SIG-M5 treated with dmso at 0.1 percent for 504 hours (cell line): ENCODE data around the gene TENM3.
"Not testable (repeated sequence)": the region's sequence is repeated elsewhere in the genome, so short reads cannot be mapped to it uniquely, and the experiment has no call there.

ENCODE experiments used
- DNase-seq: peaks from one replicate; lab custom pipeline; 2025; ENCODE audit not compliant: unreplicated experiment; lab: John Stamatoyannopoulos, UW

The TENM3 gene

DNA sequence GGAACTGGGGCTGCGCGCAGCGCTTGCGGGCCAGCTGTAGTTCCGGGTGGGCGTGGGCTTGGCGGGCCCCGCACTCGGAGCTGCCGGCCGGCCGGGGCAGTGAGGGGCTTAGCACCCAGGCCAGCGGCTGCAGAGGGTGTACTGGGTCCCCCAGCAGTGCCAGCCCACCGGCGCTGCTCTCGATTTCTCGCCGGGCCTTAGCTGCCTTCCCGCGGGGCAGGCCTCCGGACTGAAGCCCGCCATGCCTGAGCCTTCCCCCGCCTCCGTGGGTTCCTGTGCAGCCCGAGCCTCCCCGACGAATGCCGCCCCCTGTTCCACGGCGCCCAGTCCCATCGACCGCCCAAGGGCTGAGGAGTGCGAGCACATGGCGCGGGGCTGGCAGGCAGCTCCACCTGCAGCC, 143.4 kb downstream of the TENM3 start:
- DNase-seq, result not testable (repeated sequence)

DNA sequence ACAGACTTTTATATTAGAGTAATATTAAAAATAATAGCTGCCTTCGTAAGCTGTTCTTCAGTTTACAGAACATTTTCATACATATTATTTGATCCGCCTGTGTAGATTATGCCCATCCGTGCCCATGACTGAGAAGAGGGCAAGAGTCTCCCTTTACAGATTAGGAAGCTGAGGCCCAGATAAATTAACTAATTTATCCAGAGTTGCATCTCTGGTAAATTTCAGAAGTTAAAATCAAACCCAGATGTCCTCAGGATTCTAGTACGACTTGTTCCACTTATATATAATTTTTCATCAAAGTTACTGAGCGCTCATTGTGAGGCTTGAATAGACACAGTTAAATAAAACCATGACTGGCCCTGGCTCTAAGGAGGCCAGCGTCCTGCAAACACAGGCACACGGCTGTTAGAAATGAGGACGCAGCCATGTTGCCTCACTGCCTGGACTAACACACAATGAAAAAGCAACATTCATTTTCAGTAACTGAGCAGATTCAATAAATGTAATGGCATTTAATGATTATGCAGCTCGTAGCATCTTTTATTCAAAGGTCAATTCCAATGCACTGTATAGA, 148.0 kb downstream of the TENM3 start:
- DNase-seq, result no peak

DNA sequence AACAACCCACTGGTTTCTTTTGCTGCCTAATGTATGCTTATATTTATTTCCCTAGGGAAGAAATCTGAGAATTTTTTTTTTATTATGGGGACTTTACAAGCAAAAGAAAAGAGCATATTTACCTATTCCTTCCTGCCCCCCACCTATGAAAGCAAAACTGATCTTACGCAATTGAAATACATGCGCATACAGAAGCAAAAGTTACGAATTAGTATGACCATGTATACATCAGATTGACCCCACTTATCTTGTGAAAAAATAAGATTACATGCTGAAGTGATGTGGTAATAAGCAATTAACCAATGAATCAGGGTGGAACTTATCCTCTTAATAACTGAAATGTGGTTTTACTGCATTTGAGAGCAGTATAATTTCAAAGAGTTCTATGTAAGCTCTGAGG, 151.0 kb downstream of the TENM3 start:
- no peak for DNase-seq

DNA sequence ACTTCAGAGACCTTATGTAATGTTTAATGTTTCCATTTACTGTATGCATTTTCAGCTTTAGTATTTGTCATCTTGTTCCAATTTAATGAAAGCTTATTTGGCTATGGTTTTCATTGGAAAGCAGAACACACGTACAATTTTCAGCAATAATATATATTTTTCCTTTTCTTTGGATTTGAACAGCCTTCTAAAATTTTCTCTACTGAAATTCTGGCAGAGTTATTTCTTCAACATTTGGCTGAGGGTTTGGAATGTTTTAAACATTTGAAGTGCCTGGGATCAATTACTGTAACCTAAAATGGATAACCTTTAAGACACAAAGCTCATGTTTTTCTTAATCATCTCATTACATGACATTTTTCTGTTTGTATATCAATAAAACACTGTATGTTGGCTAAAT, 156.9 kb downstream of the TENM3 start:
- DNase-seq, result no peak

DNA sequence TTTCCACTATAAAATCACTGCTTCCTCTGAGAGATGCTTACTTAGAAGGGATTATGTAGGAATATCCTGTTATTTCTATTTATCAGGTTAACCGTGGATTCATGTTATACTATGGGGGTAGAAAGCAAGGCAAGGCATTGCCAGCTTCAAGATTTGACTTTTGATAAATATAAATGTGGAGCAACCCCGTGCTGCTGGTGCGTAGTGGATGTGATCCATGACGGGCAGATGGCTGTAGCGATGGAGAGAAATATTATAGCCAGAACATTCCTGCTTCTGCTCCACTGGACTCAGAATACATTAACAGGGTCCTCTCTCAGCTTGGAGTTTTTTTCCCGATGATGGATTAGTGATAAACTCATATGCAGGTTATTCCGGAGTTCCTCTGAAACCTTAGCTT, 157.6 kb downstream of the TENM3 start:
- no peak for DNase-seq

DNA sequence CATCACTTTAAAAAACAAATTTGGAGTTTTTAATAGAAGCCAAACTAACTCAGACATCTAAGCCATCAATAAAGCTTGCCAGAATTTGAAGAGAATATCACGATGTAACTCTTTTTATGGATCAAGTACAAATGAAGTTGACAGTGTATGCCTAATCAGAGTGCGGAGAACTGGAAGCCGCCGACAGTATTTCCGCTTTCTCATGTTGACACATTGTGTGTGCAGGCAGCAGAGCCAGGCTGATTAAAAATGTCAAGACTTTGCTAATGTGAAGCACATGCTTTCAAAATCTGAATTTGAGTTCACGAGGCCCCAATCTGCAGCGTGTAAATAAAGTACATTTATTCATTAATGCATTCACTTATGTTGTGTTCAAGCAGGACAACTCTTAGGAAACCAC, 161.2 kb downstream of the TENM3 start:
- no peak for DNase-seq

DNA sequence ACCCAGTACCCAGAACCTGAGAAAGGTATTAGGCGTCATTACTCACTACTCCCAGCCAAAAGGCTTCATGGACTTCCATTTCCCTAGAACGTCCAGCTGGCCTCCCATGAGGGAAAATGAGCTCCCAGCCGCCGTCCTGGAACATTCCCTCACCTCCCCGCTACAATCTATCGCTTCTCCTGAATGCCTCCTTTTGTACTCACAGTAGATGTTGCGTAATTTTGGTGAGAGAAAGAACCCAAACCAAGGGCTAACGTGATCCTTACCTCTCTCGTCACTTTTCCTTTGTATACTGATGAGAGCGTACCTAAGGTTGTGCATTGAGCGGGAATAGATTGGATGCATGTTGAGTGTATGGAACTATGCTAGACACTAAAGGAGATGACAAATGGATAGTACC, 161.9 kb downstream of the TENM3 start:
- no peak for DNase-seq

DNA sequence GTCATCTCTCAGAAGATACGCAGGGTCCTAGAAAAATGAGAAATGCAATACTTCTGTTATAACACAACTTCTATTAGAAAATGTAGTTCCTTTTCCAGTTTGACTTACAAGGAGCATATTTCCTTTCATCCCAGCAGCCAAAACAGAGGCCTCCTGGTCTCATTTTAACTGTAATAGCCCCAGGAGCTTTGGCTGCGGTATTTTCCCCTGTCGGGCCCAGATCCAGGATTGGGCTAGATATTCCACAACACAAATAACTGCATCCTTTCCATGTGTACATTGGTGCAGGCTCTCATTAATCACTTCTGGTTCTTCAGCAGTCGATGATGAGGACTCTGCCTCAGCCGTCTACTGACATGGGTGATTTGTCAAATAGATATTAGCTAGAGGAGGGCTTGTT, 166.1 kb downstream of the TENM3 start:
- DNase-seq, result no peak

DNA sequence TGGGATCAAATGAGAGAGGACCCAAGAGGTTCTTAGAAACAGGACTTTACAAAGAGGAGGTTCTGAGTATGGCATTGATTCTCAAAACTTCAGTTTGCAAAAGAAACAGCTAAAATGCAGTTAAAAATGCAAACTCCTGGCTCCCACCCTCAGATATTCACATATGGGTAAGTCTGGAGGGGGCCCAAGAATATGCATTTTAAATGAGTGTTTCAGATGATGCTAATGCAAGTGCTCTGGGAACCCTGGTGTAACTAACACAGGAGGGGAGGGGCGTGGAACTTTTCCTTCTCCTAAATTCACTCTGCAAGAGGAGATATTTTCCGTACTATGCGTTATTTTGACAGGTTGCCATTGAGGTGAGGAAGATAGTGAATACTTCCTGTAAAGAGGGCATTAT, 168.2 kb downstream of the TENM3 start:
- no peak for DNase-seq

DNA sequence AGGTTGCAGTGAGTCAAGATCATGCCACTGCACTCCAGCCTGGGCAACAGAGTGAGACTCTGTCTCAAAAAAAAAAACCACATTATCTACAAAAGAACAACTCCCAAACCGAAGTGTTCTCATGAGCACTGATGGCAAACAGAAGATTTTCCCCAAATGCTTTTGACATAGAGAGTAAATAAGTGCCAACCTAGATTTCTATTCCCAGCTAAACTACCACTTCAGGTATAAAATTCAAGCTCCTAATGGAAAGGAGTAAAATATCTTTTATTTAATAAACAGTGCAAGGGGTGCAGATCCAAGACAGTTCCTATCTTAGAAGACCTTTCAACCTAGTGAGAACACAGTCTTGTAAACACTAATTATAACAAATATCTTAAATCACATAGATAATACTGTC, 170.3 kb downstream of the TENM3 start:
- DNase-seq, result no peak

DNA sequence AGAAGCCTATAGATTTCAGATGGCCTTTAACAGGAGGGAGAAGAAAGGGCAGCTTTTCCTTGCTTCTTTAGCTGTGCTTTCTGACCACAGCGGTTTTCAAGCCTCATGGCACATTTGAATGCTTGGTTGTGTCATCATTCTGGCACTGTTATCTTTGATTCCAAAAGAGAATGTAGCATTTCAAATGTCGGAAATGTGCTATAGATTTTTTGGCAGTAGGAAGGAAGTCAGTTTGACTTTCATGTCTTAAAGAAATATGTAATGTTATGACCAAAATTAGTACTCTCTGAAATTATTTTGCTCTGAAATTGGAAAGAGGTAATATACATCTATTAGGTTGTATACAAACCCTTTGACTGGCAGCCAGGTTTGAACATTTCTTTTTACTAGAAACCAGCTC, 171.9 kb downstream of the TENM3 start:
- DNase-seq, result no peak

DNA sequence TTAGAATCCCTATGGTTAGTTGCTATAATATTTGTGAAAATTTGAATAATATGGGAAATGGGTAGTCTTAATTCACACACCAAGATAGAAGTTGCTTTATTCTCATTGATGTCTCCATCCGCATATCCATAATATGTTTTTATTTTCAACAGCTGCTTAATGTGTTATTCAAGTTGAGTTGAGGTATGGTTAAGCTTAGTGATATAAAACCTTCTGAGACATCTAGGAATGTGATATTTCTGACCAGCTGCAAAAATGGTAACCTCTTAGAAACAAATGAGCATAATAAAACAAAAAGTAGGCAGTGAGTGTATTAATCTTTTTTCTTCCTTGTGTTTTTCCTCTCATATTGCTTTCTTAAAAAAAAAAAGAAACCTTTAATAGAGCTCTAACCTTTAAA, 172.9 kb downstream of the TENM3 start:
- DNase-seq, result no peak

DNA sequence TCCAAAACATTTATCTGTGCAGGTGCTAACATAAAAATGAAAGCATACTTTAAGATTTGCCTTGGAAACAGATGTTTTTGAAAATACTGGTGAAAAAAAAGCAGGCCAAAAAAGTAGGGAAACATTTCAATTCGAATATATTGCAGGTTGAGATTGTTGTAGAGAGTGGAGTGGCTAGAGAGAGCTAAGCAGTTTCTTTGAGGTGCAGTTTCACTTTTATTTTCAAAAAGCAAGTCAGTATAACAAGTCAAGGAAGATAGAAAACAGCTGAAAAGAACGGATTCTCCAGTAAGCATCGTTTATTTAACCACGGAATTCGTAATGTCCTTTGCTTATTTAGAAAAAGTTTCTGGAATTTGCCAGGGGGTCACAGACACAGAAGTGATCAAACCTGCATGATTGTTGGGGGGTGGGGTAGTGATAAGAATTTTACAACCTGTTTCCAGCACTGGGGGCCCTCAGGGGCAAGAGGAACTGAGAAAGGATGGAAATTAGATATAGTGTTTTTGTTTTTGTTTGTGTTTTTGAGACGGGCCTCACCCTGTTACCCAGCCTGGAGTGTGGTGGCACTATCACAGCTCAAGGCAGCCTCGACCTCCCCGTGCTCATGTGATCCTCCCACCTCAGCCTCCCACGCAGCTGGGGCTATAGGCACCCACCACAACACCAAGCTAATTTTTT, 175.0 kb downstream of the TENM3 start:
- no peak for DNase-seq

DNA sequence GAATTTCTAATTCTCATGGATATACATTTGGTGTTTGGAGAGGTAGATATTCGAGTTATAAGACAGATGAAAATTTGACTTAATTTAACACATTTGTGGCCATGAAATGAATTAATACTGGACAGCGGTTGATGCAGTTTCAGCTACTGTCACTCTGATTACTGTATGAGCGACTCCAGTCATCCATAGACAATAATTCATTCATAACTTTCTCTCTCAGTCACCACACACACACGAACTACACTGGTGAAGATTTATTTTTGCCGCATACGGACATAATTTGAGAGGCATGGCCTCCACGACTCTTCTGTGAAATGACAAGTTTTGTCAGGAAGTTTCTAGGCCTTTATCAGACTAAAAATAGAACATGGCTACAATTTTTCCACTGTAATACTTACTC, 177.0 kb downstream of the TENM3 start:
- no peak for DNase-seq

DNA sequence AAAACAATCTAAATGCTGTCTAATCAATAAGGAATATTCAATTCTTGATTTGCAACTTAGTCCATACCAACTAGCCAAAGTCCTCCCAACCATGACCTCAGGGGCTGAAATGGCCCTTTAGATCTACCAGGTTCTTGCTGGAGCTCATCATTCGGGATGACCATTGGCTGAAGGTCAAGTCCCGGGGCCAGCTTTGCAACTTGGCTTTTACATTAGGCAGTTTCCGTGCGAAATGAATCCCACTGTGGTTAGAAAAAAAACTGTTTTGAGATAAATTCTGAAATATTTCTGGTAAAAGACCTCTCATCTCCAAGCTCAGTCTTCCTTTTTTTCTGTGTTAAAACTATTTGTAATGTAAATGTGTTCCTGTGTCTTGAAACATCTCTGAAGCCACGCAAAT, 178.6 kb downstream of the TENM3 start:
- DNase-seq, result no peak

DNA sequence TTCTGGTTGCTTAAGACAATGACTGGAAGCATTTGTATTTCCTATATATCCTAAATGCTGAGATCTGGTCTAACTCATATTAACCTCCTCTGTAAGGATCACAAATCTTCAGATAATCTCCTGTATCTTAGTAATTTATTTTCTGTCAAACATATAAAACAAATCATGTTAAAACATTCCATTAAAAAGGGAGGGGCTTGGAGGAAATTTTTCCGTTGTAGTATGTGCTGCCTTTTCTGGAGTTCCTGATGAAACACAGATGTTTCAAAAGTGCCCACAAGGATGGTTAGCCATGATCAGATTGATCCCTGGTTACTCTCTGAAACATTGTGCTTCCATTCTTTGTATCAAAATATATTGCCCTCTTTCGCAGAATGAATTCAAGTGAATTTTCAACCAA, 182.1 kb downstream of the TENM3 start:
- DNase-seq, result no peak

DNA sequence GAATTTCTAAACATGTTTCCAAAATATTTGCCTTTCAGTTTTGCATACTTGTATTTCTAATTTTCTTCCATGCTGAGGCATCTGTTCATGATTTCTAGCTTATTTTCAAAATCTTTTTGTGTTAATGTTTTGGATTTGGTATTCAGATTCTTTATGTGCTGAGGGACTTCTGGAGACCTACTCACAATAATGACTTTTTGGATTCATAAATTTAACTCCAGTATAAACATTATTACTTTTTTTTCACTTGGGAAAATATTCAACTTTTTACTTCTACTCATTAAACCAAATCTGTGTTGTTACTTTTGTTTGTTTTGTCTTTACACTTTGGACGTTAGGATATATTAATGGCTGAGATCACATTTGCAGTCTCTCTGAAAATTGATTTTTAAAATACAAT, 183.7 kb downstream of the TENM3 start:
- no peak for DNase-seq

DNA sequence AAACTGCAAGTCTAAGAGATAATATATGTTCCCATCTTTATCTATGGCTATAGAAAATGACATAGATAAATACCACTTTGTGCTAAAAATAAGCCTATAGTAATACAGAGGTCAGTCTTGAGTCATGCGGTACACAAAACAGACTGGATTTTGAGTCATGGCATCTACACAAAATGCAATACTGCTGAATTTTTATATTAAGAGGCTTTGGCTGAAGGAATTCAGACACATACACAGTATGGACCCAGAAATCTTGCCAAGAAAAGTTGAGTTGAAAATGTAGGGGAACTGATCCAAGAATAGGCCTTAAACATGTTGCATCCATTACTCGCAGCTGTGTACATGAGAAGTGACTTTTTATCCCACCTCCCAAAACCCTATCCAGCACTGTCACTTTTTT, 184.4 kb downstream of the TENM3 start:
- no peak for DNase-seq

DNA sequence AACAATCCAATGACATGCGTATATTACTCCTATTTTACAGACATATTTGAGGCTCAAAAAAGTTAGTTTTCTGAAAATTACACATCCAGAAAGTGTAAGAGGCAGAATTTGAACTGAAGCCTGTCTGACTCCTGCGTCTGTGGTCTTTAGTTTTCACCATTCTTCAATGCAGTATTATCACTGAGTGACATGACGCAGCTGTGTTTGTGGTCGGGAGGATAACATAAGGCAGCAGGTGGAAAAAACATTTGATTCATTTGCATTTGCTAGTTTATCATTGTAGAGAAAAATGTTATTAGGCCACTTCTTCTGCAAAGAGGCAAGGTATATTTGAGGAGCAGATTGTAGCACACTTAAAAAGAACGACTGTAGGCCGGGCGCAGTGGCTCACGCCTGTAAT, 186.7 kb downstream of the TENM3 start:
- no peak for DNase-seq

DNA sequence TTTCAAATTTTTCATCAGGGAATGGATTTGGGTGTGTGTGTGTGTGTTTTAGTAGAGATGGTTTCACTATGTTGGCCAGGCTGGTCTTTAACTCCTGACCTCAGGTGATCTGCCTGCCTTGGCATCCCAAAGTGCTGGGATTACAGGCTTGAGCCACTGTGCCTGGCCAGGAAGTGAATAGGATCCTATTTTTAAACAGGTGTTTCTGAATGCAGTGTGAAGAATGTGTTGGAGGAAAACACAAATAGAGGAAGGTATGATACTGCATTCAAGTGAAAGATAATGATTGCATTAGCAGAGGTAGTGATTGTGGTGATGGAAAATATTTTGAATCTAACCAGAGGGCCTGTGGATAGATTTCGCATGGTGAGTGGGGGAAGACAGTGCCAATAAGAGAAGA, 189.6 kb downstream of the TENM3 start:
- DNase-seq, result no peak

DNA sequence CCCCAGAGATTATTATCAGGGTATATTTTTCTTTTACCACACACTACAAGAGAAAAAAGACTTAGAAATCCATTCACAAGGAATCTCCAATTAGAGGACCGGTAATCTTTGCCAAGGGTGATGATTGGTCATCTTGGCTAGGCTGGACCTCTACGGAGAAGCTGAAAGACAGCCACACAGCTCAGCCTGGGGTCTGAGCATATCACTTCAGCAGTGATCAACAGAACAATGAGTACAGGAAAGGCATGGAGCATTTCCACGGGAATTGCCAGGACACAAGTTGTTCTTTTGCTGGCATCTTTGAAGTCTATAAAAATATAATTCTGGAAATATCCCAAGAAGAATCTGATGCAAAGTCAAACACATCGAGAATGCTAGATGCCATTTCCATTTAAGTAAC, 191.5 kb downstream of the TENM3 start:
- DNase-seq, result no peak

DNA sequence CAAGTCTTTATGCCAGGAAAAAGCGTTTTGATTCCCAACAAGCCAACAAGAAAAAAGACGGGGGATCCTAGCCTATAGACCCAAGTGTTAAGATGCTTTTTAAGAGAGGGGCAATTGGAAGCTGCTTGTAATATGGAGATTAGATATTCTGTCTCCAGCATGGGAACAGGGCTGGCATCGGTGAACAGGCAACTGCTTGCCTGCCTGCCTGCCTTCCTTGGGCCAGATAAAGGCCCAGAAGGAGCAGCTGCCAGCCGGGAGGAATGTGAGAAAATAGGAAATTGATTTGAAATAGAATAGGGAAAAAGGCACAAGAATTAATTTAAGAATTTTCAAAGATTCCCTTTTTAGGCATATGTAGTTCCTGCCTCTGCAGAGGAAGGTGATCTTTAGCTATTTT, 192.2 kb downstream of the TENM3 start:
- no peak for DNase-seq

DNA sequence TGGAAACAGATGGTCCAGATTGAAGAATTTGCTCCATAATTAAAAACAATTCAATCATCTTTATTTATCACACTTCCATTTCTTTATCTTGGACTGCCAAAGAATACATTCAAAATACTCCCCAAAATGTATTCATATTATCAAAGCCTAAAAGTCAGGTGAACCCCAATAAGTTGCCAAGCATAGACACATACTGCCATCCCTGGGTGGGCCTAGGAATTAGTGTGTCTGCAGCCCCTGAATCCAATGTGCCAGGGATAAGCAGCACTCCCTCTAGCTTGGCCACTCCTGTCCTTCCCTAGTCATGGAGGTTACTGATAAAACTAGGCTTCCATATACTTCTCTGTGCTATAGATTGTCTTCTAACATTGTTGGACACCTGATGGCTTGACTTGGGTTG, 199.9 kb downstream of the TENM3 start:
- no peak for DNase-seq
